Stimulated activated CD4-positive, alpha-beta T cell treated with anti-CD3 and anti-CD28 coated beads, Interleukin-15, amount 100 ng/mL, for 24 hours (primary cell): Measurements from ENCODE around the gene PPP1CA.

Experiments
- DNase-seq: peaks from one replicate; pipeline ENCODE4 v3.0.0-alpha.2; 2020

The PPP1CA gene

GRCh38 chr11:67379061-67380058 is 22.3 kb downstream of the PPP1CA start:
- DNase-seq, result no peak

GRCh38 chr11:67378544-67378943 is 23.1 kb downstream of the PPP1CA start:
- DNase-seq, result no peak

- DNase-seq, result no peak
Observed at GRCh38 chr11:67376873-67377808, 24.5 kb downstream of the PPP1CA start.

- DNase-seq, result no peak
Observed at GRCh38 chr11:67376063-67376820, 25.4 kb downstream of the PPP1CA start.

GRCh38 chr11:67375320-67376055 is 26.2 kb downstream of the PPP1CA start:
- DNase-seq, result no peak

- no peak for DNase-seq
Observed at GRCh38 chr11:67374571-67375281, 26.9 kb downstream of the PPP1CA start.

GRCh38 chr11:67373648-67374570 is 27.7 kb downstream of the PPP1CA start:
- peak; percentile 64 for DNase-seq

- peak; percentile 52 for DNase-seq
Observed at GRCh38 chr11:67372993-67373647, 28.5 kb downstream of the PPP1CA start, which contains the start of gene CLCF1. Gene CLCF1, minus strand, starts transcription at chr11:67373598. Its CDS starts 59 bp downstream, at chr11:67373539.

GRCh38 chr11:67372321-67372992 is 29.2 kb downstream of the PPP1CA start:
- DNase-seq, result no peak

- DNase-seq, result no peak
Observed at GRCh38 chr11:67371911-67372320, 29.7 kb downstream of the PPP1CA start.

GRCh38 chr11:67371189-67371910 is 30.3 kb downstream of the PPP1CA start:
- DNase-seq, result no peak

GRCh38 chr11:67370351-67371076 is 31.1 kb downstream of the PPP1CA start:
- DNase-seq, result no peak

GRCh38 chr11:67369801-67370284 is 31.8 kb downstream of the PPP1CA start:
- no peak for DNase-seq

- DNase-seq, result no peak
Observed at GRCh38 chr11:67369275-67369674, 32.4 kb downstream of the PPP1CA start.

- DNase-seq, result peak; percentile 45
Observed at GRCh38 chr11:67368621-67369020, 33.0 kb downstream of the PPP1CA start.

GRCh38 chr11:67367761-67368227 is 33.9 kb downstream of the PPP1CA start:
- DNase-seq, result no peak
